Testis (tissue), 3 donors: ENCODE measurements around the gene FRMD5. TPM values are rescaled to one million over a fixed set of nuclear protein-coding genes. Genes with fewer than 3 reads are reported as not detected.

Experiments
- DNase-seq: peaks from one replicate; pipeline ENCODE4 v3.0.0-alpha.2; 2019
- H3K27ac ChIP-seq, 2 donors: fragments of 200-600 bp; sonication (generic); one replicate each; pipeline ENCODE4 v1.5.1; 2019
- H3K27me3 ChIP-seq: fragments of 200-600 bp; sonication (generic); one replicate; pipeline ENCODE4 v1.5.1; 2019
- H3K36me3 ChIP-seq: fragments of 200-600 bp; sonication (generic); one replicate; pipeline ENCODE4 v1.5.1; 2017; ENCODE audit warnings: low read depth; ENCODE audit errors: missing control alignments
- H3K4me1 ChIP-seq: fragments of 200-600 bp; sonication (generic); one replicate; pipeline ENCODE4 v1.5.1; 2019
- H3K4me3 ChIP-seq, 2 donors: fragments of 200-600 bp; sonication (generic); one replicate each; pipeline ENCODE4 v1.5.1; 2017 to 2019
- H3K9me3 ChIP-seq: fragments of 200-600 bp; sonication (generic); one replicate; pipeline ENCODE4 v1.5.1; 2017
- POLR2A ChIP-seq: fragments of 450-650 bp; IDR thresholded peaks from one replicate; pipeline ENCODE4 v1.6.1; 2017; ENCODE audit warnings: antibody characterized with exemption, mild to moderate bottlenecking, moderate library complexity
- WGBS, 2 donors: methylation state at CpG; one replicate each; pipeline ENCODE4 v1.1.5; 2018; 5-methylcytosine and 5-hydroxymethylcytosine counted together
- intact Hi-C: fragments of 100-400 bp; cut with DNase I; formaldehyde crosslinking; loops from one replicate; pipeline ENCODE4 v1.15.1; 2023; ENCODE audit warnings: low total_unique reads
- polyA plus RNA-seq: library from polyadenylated mRNA; stranded (reverse); fragments of 350-450 nt; fragmentation: Illumina TruSeq; extraction: RNeasy Lipid Tissue Mini Kit (QIAGEN cat#74804); gene quantifications from one replicate; pipeline ENCODE4 v1.2.3, GENCODE V29; 2014; ENCODE audit warnings: low read depth, low replicate concordance; ENCODE audit not compliant: insufficient read depth
- total RNA-seq, 2 donors: library from RNA; depleted of rRNA; stranded (reverse); fragments of >200 nt; gene quantifications; one replicate each; pipeline ENCODE4 v1.2.3, GENCODE V29; 2016
- TF ChIP-seq, protein P1 (sequence below), 3 experiments: fragments of 450-650 bp in 2 of 3; fragments of 200-600 bp in 1 of 3; sonication (generic) in 1 of 3; IDR thresholded peaks; one replicate each; pipeline ENCODE4 v1.5.1; 2016 to 2019; ENCODE audit warnings: antibody characterized with exemption in 3 of 3, mild to moderate bottlenecking in 2 of 3, moderate library complexity in 1 of 3

Gene FRMD5
- total and polyA plus RNA-seq, 3 donors from 2014 or later = 10.5 to 12.3 (median 10.6) TPM

DNA sequence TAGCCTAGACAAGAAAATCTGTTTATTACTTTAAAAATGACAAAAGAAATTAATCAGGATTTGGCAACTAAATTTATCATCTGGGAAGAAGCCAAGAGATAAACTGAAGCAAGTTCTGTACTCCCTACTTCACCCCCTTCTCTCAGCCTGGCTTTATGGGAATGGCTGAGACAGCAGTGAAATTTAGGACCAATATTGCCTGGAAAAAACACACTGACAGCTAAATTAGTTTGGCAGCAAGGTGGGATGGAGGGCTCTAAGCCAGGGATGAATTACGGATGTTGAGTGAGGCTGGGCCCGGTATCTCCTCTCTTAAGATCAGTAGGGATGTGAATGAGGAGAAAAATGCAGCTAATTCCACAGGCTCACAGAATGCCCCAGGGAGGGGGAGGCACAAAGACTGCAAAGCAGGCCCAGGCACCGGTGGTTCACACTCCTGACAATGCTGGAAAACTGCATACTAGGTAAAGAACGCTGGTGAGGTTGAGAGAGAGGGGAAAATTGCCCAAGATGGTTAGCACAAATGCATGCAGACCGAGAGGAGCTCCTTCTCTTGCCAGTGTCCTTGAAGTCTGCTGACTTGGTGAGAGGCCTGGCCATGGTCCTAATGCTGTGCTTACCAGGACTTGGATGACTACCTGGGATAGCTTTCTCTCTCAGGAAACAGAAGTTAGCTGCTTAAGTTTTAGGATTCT lies 279.3 kb downstream of the FRMD5 start:
- no peaks in the 10 kb centered on the region for H3K27me3 ChIP-seq
- H3K36me3 ChIP-seq = no peaks in the 10 kb centered on the region
- peak; percentile 77 for DNase-seq
- intact Hi-C loops = no loop called here
- WGBS, 2 donors = 26 to 30% methylated on average over 5 of the region's 5 CpGs
- H3K9me3 ChIP-seq = no peaks in the 10 kb centered on the region
- H3K27ac ChIP-seq = peak overlapping the region in 1 of 2 donors; percentile 58
- no peak for TF ChIP-seq POLR2A
- TF ChIP-seq, protein P1, sequence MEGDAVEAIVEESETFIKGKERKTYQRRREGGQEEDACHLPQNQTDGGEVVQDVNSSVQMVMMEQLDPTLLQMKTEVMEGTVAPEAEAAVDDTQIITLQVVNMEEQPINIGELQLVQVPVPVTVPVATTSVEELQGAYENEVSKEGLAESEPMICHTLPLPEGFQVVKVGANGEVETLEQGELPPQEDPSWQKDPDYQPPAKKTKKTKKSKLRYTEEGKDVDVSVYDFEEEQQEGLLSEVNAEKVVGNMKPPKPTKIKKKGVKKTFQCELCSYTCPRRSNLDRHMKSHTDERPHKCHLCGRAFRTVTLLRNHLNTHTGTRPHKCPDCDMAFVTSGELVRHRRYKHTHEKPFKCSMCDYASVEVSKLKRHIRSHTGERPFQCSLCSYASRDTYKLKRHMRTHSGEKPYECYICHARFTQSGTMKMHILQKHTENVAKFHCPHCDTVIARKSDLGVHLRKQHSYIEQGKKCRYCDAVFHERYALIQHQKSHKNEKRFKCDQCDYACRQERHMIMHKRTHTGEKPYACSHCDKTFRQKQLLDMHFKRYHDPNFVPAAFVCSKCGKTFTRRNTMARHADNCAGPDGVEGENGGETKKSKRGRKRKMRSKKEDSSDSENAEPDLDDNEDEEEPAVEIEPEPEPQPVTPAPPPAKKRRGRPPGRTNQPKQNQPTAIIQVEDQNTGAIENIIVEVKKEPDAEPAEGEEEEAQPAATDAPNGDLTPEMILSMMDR (IDR thresholded peaks at IDR 0.05) = no peak
- peaks cover 35% of the 10 kb centered on the region for H3K4me1 ChIP-seq
- no peak overlapping the region for H3K4me3 ChIP-seq

DNA sequence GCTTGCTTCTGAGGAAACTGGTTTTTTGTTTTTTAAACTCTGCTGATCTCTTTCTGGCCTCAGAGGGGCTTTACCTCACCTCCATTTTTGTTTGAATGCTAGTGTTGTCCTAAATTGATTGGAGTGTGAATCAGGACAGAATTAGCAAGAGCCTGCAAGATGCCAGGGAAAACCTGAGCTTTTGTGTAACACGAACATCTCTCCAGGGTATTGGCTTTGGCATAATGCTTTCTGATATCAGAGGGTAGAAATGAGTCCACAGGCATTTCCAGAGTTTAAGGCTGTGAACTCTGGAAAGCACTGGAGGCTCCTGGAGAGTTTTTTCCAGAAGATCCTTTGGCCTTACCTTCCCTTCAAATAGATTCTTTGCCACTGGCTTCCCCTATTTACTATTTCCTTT lies 281.1 kb downstream of the FRMD5 start:
- WGBS, 2 donors = 59 to 68% methylated on average over 1 of the region's 1 CpG
- H3K4me1 ChIP-seq = peaks cover 29% of the 10 kb centered on the region
- intact Hi-C loops = no loop called here

DNA sequence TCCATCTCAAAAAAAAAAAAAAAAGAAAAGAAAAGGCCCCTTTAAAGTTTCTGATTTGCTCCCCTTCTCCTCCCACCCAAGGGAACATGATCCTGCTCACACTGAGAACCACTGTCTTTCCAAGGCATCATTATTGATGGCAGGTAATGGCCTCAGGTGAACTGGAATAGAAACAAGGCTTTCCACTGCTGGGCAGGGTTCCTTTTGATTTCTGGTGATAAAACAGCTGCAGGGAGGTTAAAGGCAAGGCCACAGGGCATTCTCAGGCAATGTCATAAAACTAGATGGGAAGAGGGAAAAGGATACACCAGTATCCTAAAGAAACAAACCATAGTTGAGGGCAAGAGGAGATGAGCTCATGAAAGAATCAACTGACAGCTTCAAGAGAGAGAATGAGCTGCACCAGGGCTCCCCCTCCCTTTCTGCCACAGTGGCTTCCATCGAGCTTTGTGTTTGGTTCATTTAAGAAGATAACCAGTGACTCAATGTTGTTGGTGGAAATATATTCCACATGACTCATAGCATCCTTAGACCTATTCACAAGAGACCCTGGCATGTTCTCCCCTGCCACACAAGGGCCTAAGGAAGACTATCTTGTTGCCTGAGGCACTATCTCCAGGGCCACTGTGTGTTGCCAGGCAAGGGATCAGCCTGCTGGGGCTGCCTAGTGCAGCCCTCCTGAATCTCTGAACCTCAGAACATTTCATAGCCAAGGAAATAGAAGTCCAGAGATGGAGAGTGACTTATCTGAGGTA lies 281.9 kb downstream of the FRMD5 start:
- H3K4me1 ChIP-seq = peaks cover 29% of the 10 kb centered on the region
- no peak overlapping the region for H3K4me3 ChIP-seq
- H3K27me3 ChIP-seq = no peaks in the 10 kb centered on the region
- 27 to 30% methylated on average over 1 of the region's 1 CpG for WGBS, 2 donors
- no peaks in the 10 kb centered on the region for H3K36me3 ChIP-seq
- DNase-seq = no peak
- no peaks in the 10 kb centered on the region for H3K9me3 ChIP-seq
- no peak for TF ChIP-seq POLR2A
- TF ChIP-seq, protein P1 (IDR thresholded peaks at IDR 0.05) = no peak
- peak overlapping the region in 1 of 2 donors; percentile 9 for H3K27ac ChIP-seq
- intact Hi-C loops = no loop called here

More for the DNA sequence above, 281.1 kb downstream of the FRMD5 start:
- Histone ChIP-seq H3K27ac (peak overlapping the region in 1 of 2 donors; percentile 9), H3K4me3 (no peak overlapping the region), H3K9me3 (no peaks in the 10 kb centered on the region), H3K36me3 (no peaks in the 10 kb centered on the region), H3K27me3 (no peaks in the 10 kb centered on the region)
- no peak for DNase-seq
- TF ChIP-seq POLR2A = no peak
- TF ChIP-seq, protein P1 (IDR thresholded peaks at IDR 0.05) = no peak

DNA sequence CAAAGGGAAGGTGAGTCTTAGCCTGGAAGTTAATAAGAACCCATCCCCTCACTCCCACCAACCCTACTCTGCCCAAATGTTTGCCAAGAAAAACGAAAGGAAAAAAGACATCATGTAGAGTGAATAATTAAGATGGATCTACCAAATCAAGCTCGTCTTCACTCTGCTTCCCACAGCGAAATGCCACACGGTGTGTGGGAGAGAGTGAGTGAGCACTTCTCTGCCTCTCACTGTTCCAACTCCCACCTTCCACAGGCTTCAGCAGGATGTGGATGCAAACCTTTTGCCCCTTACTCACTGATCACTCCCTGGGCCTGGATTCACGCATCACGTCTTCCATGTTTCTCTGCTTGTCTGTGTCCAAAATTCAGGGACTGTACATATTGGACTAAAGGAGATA lies 282.9 kb downstream of the FRMD5 start:
- no peak overlapping the region for H3K4me3 ChIP-seq
- TF ChIP-seq, protein P1 (IDR thresholded peaks at IDR 0.05) = no peak
- TF ChIP-seq POLR2A = no peak
- DNase-seq = no peak
- H3K4me1 ChIP-seq = peaks cover 29% of the 10 kb centered on the region
- H3K27ac ChIP-seq = peak overlapping the region in 1 of 2 donors; percentile 48
- H3K27me3 ChIP-seq = no peaks in the 10 kb centered on the region
- intact Hi-C loops = no loop called here
- no peaks in the 10 kb centered on the region for H3K36me3 ChIP-seq
- WGBS, 2 donors = 72 to 85% methylated on average over 6 of the region's 6 CpGs
- H3K9me3 ChIP-seq = no peaks in the 10 kb centered on the region
